NT2/D1 (cell line): ENCODE data around the gene CELF4.

Experiments used
- DNase-seq: peaks from one replicate; pipeline ENCODE4 v3.0.0-alpha.2; 2011; ENCODE audit warnings: low read depth, low spot score
- H3K27me3 ChIP-seq: 2 replicates; pipeline ENCODE4 v1.6.0; 2011; ENCODE audit warnings: mild to moderate bottlenecking; ENCODE audit not compliant: insufficient read length, insufficient read depth
- H3K36me3 ChIP-seq: 2 replicates; pipeline ENCODE4 v1.6.1; 2011; ENCODE audit warnings: mild to moderate bottlenecking, low read length, mixed read lengths; ENCODE audit not compliant: insufficient read depth, insufficient read length
- H3K4me1 ChIP-seq: 2 replicates; pipeline ENCODE4 v1.5.1; 2011; ENCODE audit not compliant: insufficient read depth, insufficient read length
- H3K4me3 ChIP-seq: 2 replicates; pipeline ENCODE4 v1.5.1; 2011; ENCODE audit warnings: low read depth; ENCODE audit not compliant: insufficient read length
- H3K9ac ChIP-seq: 2 replicates; pipeline ENCODE4 v1.6.0; 2011; ENCODE audit warnings: low read depth; ENCODE audit not compliant: insufficient read length
- H3K9me3 ChIP-seq: 2 replicates; pipeline ENCODE4 v1.5.1; 2011; ENCODE audit warnings: mild to moderate bottlenecking, low read length; ENCODE audit not compliant: insufficient read depth
- SUZ12 ChIP-seq: IDR thresholded peaks from 2 replicates; pipeline ENCODE4 v1.6.1; 2011; ENCODE audit not compliant: insufficient read length, insufficient read depth; ENCODE audit errors: extremely low read depth
- YY1 ChIP-seq: IDR thresholded peaks from 2 replicates; pipeline ENCODE4 v1.6.1; 2011; ENCODE audit not compliant: insufficient read length, insufficient read depth
- ZNF274 ChIP-seq: IDR thresholded peaks from 2 replicates; pipeline ENCODE4 v1.6.1; 2011; ENCODE audit warnings: mild to moderate bottlenecking, low read depth, low read length

CELF4 gene

DNA sequence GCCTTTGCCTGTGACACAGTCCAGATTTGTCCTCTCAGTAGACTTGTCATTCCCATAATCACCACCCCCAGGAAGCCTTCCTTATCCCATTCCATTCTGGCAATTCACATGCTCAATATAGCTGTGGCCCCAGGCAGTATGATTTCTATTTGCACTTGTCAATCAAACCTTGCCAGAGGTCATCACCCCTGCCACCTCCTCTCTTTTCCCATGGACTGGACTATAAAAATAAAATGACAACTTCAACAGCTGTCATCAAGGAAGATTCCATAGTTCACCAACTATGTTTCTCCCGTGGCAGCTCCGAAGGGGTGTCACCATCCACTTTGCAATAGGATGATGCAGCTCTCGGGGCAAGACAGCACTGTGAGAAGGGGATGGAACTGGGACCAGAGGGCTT, 255.7 kb downstream of the CELF4 start:
- H3K4me3 ChIP-seq, result no peak overlapping the region
- peaks cover 2% of the 10 kb centered on the region for H3K4me1 ChIP-seq
- no peak overlapping the region for H3K9ac ChIP-seq
- no peaks in the 10 kb centered on the region for H3K36me3 ChIP-seq
- TF ChIP-seq ZNF274 (no peak), YY1 (no peak), SUZ12 (no peak)
- H3K27me3 ChIP-seq, result no peaks in the 10 kb centered on the region
- DNase-seq, result no peak
- no peaks in the 10 kb centered on the region for H3K9me3 ChIP-seq

DNA sequence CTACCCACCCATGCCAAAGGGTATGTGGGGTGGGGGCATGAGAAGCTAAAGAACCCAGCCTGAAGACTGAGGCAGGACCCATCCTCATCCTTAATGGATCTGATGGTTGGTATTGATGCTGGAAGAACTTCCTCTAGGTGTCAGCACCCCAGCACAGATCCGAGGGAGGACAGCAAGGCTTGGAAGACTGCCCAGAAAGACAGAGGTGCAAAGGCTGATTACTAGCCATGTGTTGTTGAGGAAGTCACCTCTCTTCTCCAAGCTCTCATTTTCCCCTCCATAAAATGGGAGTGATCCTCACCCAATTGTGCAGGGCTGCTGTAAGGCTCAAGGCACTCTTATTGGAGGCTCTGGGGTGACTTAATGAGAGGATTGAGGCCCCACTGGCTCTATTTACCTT, 256.5 kb downstream of the CELF4 start:
- H3K4me1 ChIP-seq, result no peaks in the 10 kb centered on the region
- H3K9ac ChIP-seq, result no peak overlapping the region
- DNase-seq, result no peak
- no peaks in the 10 kb centered on the region for H3K36me3 ChIP-seq
- no peaks in the 10 kb centered on the region for H3K9me3 ChIP-seq
- no peaks in the 10 kb centered on the region for H3K27me3 ChIP-seq
- TF ChIP-seq SUZ12 (no peak), YY1 (no peak), ZNF274 (no peak)
- H3K4me3 ChIP-seq, result no peak overlapping the region

DNA sequence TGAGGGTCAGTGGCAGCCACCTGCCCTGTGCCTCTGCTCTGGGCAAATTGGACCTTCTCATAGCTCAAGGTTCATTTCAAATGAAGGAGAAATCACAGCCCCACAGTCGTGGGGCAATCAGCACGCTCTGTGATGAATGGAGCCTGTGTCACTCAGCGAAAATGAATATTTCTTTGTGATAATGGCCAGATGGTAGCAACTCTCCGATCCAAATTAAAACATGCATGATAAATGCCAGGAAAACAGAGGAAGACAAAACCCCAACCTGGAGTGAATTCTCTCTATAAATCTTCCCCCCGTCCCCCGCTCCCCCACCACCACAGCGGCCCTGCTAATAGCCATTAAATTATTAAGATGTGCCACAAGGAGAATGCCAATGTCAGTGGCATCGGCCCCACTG, 258.4 kb downstream of the CELF4 start:
- Histone ChIP-seq H3K9ac (no peak overlapping the region), H3K36me3 (no peaks in the 10 kb centered on the region), H3K27me3 (no peaks in the 10 kb centered on the region), H3K9me3 (no peaks in the 10 kb centered on the region), H3K4me3 (no peak overlapping the region), H3K4me1 (peaks cover 7% of the 10 kb centered on the region)
- DNase-seq, result no peak
- TF ChIP-seq SUZ12 (no peak), YY1 (no peak), ZNF274 (no peak)

DNA sequence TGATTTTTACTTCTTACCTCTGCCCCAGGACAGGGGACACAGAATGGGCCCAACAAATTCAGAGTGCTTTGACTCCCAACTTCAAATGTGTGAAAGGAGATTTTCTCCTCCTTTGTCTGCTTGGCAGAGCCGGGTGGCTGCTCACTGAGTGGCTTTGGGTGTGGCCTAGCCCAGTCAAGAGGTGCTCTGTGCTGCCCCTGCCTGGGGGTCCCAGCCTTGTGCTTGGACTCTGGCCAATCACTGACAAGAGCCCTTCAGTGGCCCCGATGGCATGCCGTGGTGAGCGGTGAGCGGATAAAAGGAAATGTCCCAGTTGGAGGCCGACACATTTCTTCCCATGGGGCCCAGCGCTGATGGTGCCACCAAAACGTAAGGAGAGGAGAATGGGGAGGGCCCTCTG, 259.2 kb downstream of the CELF4 start:
- no peak for DNase-seq
- Histone ChIP-seq H3K4me3 (no peak overlapping the region), H3K27me3 (no peaks in the 10 kb centered on the region), H3K9me3 (no peaks in the 10 kb centered on the region), H3K36me3 (no peaks in the 10 kb centered on the region), H3K4me1 (peaks cover 7% of the 10 kb centered on the region), H3K9ac (no peak overlapping the region)
- TF ChIP-seq ZNF274, result no peak
- no peak for TF ChIP-seq YY1
- TF ChIP-seq SUZ12, result no peak

DNA sequence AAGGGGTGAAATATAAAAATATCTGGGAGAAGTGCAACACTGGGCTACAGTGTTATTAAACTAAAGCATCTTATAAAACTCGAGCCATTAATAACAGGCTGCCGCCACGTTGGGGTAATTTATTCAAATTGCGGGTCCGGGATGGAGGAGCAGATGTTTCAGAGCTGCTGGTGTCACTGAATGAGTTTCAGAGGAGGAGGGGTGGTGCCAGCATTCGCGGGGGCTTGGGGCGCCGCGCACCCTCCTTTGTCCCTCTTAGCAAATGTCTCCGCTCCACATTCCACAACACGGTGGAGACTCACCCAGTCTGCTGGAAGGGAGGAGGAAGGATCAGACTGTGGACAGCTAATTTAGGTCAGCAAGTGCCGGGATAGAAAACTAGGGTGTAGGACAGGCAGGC, 260.5 kb downstream of the CELF4 start:
- TF ChIP-seq YY1, result no peak
- no peak for TF ChIP-seq ZNF274
- no peak for TF ChIP-seq SUZ12
- Histone ChIP-seq H3K9me3 (no peaks in the 10 kb centered on the region), H3K27me3 (no peaks in the 10 kb centered on the region), H3K36me3 (no peaks in the 10 kb centered on the region), H3K4me3 (no peak overlapping the region), H3K4me1 (peaks cover 7% of the 10 kb centered on the region), H3K9ac (no peak overlapping the region)
- DNase-seq, result no peak

DNA sequence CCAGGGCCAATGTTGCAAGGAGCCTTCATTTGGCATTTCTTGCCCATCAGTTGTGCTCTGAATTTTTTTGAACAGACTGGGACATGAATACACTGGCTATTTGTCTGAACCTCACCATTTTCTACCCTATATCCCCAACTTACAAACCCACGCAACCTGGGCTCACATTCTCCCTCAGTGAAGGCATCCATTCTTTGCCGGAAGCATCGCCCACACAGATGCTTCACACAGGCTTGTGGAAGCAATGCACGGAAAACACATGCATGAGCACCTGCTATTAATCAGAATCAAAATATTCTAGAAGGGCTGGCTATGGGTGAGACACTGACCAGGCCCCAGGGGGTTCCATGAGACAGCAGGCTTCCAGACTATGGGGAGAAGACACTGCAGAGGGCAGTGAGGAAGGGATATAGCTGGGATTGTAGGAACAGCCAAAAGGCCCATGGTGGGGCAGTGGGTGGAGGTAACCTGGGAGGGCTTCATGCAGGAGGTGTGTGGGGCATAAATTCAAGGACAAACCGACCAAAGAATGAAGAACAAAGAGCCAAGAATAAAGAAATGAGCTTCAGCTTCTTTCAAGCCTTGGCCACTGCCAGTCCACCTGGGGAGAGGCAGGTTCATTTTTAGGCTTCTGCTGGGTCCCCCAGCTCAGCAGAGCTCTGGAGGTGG, 261.5 kb downstream of the CELF4 start:
- DNase-seq, result no peak
- no peaks in the 10 kb centered on the region for H3K27me3 ChIP-seq

DNA sequence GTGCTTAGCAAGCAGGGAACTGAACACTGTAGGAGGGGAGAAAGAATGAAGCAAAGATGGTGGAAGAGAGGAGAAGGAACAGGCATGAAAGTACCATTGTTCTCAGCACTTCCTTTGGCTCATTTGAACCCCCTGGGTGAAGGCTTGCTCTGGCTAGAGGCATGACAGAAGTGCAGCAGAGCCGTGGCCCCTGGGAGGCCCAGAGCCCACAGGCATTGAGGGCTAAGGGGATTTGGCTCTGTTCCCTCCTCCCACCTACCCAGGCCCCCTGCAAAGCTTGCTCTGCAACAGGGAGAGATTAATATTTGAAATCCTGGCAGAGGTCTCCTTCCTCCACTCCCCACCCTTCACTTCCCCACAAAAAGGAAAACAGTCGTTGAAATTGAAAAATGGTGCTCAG, 262.6 kb downstream of the CELF4 start:
- no peak for DNase-seq
- Histone ChIP-seq H3K9me3 (no peaks in the 10 kb centered on the region), H3K4me3 (no peak overlapping the region), H3K36me3 (no peaks in the 10 kb centered on the region), H3K4me1 (peaks cover 7% of the 10 kb centered on the region), H3K27me3 (no peaks in the 10 kb centered on the region), H3K9ac (no peak overlapping the region)
- TF ChIP-seq ZNF274 (no peak), YY1 (no peak), SUZ12 (no peak)

More for the DNA sequence above, 261.5 kb downstream of the CELF4 start:
- H3K4me1 ChIP-seq, result peaks cover 7% of the 10 kb centered on the region
- no peaks in the 10 kb centered on the region for H3K9me3 ChIP-seq
- no peak for TF ChIP-seq YY1
- no peaks in the 10 kb centered on the region for H3K36me3 ChIP-seq
- no peak overlapping the region for H3K4me3 ChIP-seq
- H3K9ac ChIP-seq, result no peak overlapping the region
